Muscle layer of duodenum (tissue), 2 donors: ENCODE data around the gene PHYKPL.

Experiments used
- H3K27ac ChIP-seq: one replicate; pipeline ENCODE4 v1.7.0; 2013; ENCODE audit warnings: mild to moderate bottlenecking, low read length
- H3K27me3 ChIP-seq: one replicate; pipeline ENCODE4 v1.7.0; 2013; ENCODE audit warnings: low read depth, mild to moderate bottlenecking, control low read depth, low read length
- H3K36me3 ChIP-seq, 2 donors: one replicate each; pipeline ENCODE4 v1.7.0; 2013; ENCODE audit warnings: low read length in 2 of 2, control low read depth in 1 of 2, mild to moderate bottlenecking in 1 of 2; ENCODE audit not compliant: insufficient read depth in 2 of 2, control insufficient read depth in 1 of 2
- H3K4me1 ChIP-seq, 2 donors: one replicate each; pipeline ENCODE4 v1.7.0; 2013; ENCODE audit warnings: low read length in 2 of 2, mild to moderate bottlenecking in 2 of 2, control low read depth in 1 of 2, moderate library complexity in 1 of 2; ENCODE audit not compliant: insufficient read depth in 2 of 2, control insufficient read depth in 1 of 2
- H3K4me3 ChIP-seq, 2 donors: one replicate each; pipeline ENCODE4 v1.7.0; 2013; ENCODE audit warnings: low read length in 2 of 2, low read depth in 1 of 2, mild to moderate bottlenecking in 1 of 2
- H3K9me3 ChIP-seq, 2 donors: one replicate each; pipeline ENCODE4 v1.7.0; 2013; ENCODE audit warnings: low read length in 2 of 2, control low read depth in 1 of 2, mild to moderate bottlenecking in 1 of 2; ENCODE audit not compliant: control insufficient read depth in 1 of 2
- donor health status: healthy.

Gene PHYKPL

DNA sequence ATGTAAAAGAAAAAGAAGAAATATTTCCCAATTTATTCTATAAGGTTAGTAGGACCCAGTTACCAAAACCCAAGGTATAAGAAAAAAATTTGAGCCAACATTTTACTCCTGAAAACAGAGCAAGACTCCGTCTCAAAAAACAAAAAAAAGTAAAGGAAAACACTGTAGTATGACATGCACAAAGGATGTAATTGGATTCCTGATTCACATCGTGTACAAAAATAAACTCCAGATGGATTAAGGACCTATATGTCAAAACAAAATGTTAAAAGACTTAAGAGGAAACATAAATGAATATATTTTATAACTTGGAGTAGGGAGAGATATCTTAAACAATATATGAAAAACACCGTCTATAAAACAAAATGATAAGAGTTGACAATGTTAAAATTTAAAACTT is 13.8 kb downstream of the PHYKPL start:
- Histone ChIP-seq H3K4me3 (no peak overlapping the region), H3K36me3 (peaks cover 33 to 58% of the 10 kb centered on the region in 2 donors), H3K4me1 (peaks cover 0 to 4% of the 10 kb centered on the region in 2 donors), H3K27ac (no peak overlapping the region), H3K27me3 (no peaks in the 10 kb centered on the region), H3K9me3 (no peaks in the 10 kb centered on the region)

DNA sequence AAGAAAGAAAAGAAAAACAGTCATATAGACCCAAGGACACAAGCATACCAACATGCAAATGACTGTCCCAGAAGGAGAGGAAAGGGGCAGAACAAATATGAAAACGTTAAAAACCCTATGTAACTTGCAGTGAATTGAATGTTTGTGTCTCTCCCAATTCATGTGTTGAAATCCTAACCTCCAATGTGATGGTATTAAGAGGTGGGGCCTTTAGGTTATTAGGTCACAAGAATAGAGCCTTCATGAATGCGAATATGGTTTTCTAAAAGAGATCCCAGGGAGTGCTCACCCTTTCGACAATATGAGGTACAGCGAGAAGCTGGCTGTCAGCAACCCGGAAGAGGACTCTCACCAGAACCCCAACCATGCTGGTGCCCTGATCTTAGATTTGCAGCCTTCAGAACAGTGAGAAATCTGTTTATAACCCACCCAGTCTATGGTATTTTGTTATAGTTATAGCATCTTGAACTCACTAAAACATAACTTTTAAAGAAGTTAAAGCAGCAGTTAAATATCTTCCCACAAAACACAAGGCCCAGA is 14.3 kb downstream of the PHYKPL start:
- H3K36me3 ChIP-seq, result peaks cover 38 to 63% of the 10 kb centered on the region in 2 donors
- no peak overlapping the region for H3K27ac ChIP-seq
- no peaks in the 10 kb centered on the region for H3K9me3 ChIP-seq
- peaks cover 0 to 5% of the 10 kb centered on the region in 2 donors for H3K4me1 ChIP-seq
- H3K27me3 ChIP-seq, result no peaks in the 10 kb centered on the region
- H3K4me3 ChIP-seq, result no peak overlapping the region

DNA sequence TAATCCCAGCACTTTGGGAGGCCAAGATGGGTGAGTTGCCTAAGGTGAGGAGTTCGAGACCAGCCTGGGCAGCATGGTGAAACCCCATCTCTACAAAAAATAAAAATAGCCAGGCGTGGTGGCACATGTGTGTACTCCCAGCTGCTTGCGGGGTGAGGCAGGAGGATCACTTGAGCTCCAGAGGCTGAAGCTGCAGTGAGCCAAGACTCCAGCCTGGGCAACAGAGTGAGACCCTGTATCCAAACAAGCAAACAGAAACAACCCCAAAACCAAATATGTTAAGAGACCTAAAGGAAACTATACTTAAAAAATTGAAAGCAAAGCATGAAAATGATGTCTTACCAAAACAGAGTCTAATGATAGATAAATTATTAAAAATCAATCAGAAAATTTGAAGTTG is 15.8 kb downstream of the PHYKPL start:
- peaks cover 0 to 5% of the 10 kb centered on the region in 2 donors for H3K4me1 ChIP-seq

DNA sequence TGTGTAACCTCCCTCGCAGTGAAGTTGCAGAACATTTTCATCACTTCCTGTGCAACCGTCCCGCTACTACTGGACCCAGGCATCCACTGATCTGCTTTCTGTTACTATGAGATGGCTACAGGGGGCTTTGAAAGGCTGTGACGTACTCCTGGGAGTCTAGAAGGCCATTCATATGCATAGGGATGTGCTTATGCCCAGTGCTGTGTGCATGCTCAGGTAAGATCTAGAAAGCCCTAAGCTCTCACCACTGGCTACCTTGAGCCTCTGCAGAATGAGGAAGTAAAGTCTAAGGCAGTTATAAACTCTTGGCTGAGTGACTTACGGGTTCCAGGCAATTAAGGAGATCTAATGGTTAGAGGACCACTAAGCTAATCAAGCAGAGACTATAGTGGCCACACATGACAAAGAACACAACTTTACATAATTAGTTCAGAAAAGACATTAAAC is 16.5 kb downstream of the PHYKPL start:
- H3K9me3 ChIP-seq, result no peaks in the 10 kb centered on the region
- peak overlapping the region; percentile 25 for H3K27ac ChIP-seq
- H3K4me3 ChIP-seq, result no peak overlapping the region
- no peaks in the 10 kb centered on the region for H3K27me3 ChIP-seq
- peaks cover 53 to 70% of the 10 kb centered on the region in 2 donors for H3K36me3 ChIP-seq
- H3K4me1 ChIP-seq, result peaks cover 0 to 5% of the 10 kb centered on the region in 2 donors

More for the DNA sequence above, 15.8 kb downstream of the PHYKPL start:
- Histone ChIP-seq H3K9me3 (no peaks in the 10 kb centered on the region), H3K4me3 (no peak overlapping the region), H3K27ac (no peak overlapping the region), H3K27me3 (no peaks in the 10 kb centered on the region), H3K36me3 (peaks cover 46 to 70% of the 10 kb centered on the region in 2 donors)

DNA sequence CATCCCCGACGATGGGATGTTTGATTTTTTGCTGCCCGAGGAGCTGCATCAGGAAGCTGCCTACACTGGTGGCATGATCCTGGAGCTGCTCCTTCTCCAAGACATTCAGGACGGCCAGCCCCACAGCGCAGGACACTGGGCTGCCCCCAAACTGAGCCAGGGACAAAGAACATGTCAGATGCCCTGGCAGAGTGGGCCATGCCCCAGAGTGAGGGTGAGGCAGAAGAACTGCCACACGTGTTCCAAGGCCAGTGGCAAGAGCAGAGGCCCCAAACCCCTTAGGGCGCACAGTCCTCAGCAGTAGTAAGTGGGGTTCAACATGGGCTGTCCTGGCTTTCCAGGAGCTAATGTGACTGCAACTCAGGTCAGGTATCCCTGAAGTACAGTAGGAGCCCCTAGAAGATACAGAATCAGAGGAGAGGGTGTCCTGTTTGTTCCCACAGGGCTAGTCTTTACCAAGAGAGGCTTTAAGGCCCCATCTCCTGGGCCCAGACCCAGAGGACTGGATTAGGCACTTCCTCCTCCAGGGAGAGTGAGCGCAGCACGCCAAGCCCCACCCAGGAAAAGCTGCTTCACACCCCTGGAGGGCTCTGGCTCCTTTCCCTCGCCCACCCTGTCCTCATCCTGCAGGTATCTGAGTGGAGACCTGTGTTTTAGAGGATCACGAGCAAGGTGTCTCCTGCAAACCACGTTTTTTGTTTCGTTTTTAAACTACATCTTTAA is 17.2 kb downstream of the PHYKPL start:
- H3K4me1 ChIP-seq, result peaks cover 0 to 5% of the 10 kb centered on the region in 2 donors
- no peaks in the 10 kb centered on the region for H3K9me3 ChIP-seq
- peaks cover 58 to 71% of the 10 kb centered on the region in 2 donors for H3K36me3 ChIP-seq
- H3K27me3 ChIP-seq, result no peaks in the 10 kb centered on the region
- peak overlapping the region; percentile 25 for H3K27ac ChIP-seq
- no peak overlapping the region for H3K4me3 ChIP-seq

DNA sequence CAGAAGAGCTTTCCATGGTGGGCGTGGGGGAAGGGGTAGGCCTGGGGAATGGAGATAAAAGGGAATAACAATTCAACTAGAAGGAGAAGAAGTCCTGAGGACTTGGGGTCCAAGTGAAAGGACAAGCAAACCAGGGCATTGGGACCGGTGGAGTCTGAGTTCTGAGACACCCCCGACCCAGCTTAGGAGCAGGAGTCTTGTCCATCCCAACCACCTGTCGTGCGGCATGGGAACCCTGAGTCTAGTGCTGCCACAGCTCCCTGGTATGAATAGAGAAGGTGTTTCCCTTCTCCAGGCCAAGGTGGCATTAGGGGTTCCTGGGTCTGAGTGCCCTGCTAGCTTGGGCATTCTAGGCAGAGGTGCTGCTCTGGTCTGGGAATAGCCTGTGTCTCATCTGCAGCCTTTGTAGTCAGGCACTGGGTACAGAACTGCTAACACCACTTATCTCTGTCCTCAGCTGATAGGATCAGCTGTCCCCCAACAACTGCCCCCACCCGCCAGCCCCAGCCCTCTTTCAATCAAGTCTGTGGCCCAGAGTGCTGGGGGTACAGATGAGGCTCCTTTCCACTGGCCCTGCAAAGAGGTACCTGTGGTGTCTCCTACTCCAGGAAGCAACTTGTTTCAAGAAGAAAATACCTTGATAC is 18.3 kb downstream of the PHYKPL start:
- Histone ChIP-seq H3K27ac (peak overlapping the region; percentile 42), H3K27me3 (no peaks in the 10 kb centered on the region), H3K36me3 (peaks cover 69 to 83% of the 10 kb centered on the region in 2 donors), H3K4me3 (no peak overlapping the region), H3K4me1 (peaks cover 0 to 5% of the 10 kb centered on the region in 2 donors), H3K9me3 (no peaks in the 10 kb centered on the region)

DNA sequence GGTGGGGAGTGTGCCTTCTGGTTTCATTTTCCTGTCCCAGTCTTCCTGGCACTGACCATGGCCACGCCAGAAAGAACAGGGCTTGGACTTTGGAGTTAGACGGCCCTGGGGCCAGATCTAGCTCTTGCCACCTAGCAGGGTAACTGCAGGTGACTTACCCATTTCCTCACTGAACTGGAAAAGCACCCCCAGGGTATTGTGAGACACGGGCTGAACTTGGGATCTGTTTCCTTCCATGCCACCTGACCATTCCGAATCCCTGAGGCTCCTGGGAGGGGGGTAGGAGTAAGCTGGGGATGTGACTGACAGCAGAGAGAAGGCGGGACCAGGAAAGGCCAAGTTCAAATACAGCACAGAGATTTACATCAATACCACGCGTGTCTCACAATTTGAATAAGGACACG is 18.9 kb downstream of the PHYKPL start:
- Histone ChIP-seq H3K4me1 (peaks cover 0 to 8% of the 10 kb centered on the region in 2 donors), H3K9me3 (no peaks in the 10 kb centered on the region), H3K4me3 (no peak overlapping the region), H3K27me3 (no peaks in the 10 kb centered on the region), H3K36me3 (peaks cover 75 to 87% of the 10 kb centered on the region in 2 donors), H3K27ac (peak overlapping the region; percentile 42)

DNA sequence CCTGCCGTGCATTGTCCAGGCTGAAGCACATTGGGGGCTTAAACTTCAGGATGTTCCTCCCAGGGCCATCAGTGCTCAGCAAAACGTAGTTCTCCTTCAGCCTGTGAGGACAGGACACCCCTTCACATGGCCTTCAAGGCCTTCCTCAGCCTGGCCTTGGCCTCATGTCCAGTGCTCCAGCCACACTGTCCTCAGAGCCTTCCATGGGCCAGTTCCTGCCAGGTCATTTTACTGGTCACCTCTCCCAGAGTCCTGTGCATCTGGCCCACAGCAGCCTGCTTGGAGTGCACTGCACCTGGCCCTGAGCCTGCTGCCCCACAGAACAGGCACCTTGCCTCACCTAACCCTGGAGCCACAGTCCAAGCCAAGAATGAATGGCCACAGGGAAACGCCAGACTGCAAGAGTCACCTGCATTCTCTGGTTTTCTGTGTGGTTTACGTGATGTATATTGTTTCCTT is 19.6 kb downstream of the PHYKPL start:
- Histone ChIP-seq H3K36me3 (peaks cover 82 to 87% of the 10 kb centered on the region in 2 donors), H3K4me1 (peaks cover 0 to 11% of the 10 kb centered on the region in 2 donors), H3K27me3 (no peaks in the 10 kb centered on the region), H3K9me3 (no peaks in the 10 kb centered on the region), H3K27ac (peak overlapping the region; percentile 42), H3K4me3 (no peak overlapping the region)

DNA sequence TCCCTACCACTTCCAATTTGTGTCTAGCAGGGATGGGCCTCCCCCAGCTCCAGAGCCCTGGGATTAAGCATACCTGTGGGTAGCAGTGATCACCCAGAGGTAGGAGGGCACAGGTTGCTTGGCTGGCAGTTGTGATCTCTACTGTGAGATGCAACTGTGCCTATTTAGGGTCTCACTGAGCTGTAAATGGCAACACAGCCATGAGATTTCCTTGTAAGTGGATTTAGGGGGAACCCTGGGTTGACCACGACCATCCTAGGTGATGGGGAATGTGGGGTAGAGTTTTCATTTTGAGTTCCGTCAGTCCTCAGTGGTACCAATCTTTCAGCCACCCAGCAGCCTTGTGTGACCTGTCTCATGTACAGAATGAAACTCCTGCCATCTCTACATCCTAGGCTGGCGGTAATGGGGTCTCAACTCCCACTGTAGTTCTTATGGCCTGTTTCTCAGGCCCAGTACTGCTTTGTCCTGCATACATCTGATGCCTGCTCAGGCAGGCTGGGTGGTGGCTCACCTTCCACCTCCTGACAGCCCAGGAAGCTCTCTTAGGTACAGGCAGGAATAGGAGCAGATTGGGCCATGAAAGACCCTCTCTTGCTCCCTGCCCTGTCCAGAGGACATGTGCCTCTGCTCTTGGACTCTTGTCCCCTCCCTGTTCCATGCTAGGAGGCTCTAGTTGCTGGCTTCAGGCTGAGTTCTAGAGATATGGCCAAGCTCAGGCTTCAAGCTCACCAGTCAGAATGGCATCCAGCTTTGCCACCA is 20.2 kb downstream of the PHYKPL start:
- Histone ChIP-seq H3K9me3 (no peaks in the 10 kb centered on the region), H3K27ac (peak overlapping the region; percentile 42), H3K4me1 (peaks cover 2 to 16% of the 10 kb centered on the region in 2 donors), H3K4me3 (no peak overlapping the region), H3K27me3 (no peaks in the 10 kb centered on the region), H3K36me3 (peaks cover 88 to 93% of the 10 kb centered on the region in 2 donors)

DNA sequence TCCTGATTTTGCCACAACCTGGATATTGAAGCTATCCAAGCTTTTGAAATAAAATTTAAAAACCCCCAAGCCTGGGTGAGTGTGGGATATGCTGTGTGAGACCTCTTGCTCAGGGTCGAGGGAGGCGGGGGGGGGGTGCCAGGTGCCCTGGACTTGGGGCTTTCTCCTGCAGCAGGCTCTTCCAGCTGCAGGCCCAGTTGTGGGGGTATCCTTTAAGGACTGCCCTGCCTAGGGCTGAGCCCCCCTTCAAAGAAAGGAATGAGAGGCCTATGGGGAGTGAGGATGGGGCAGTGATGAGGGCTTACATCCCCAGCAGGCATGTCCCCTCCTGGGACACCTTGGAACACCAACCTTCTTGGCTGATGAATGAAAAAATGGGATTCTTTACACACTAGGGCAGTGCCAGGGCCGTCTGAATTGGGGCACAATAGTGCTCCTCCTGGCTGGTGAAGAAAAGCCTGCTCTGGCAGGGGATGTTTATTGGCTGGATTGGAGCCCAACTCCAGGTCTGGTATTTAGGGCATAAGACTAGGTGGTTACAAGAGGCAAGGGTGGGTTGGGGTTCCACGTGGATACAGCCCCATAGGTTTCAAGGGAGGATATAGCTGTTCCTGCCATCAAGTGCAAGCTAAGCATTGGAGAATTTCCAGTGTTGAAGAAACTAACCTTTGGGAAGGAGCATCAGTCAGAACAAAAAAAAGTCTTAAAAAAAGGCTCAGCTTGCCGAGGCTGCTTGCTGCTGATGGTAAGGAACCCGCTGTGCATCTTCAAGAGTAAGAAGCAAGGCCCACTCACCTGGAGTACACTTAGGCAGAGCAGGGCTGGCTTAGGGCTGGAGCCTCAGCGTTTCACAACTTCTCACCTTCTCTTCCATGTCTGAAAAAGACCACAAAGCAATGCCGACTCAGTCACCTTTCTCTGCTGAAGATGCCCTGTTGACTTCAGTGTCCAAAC is 21.2 kb downstream of the PHYKPL start:
- no peaks in the 10 kb centered on the region for H3K27me3 ChIP-seq
- peak overlapping the region; percentile 51 for H3K27ac ChIP-seq
- H3K4me1 ChIP-seq, result peaks cover 12 to 24% of the 10 kb centered on the region in 2 donors
- H3K36me3 ChIP-seq, result peaks cover 96 to 98% of the 10 kb centered on the region in 2 donors
- no peak overlapping the region for H3K4me3 ChIP-seq
- no peaks in the 10 kb centered on the region for H3K9me3 ChIP-seq
